ENCODE data around the gene UNC50.

Gene UNC50

DNA sequence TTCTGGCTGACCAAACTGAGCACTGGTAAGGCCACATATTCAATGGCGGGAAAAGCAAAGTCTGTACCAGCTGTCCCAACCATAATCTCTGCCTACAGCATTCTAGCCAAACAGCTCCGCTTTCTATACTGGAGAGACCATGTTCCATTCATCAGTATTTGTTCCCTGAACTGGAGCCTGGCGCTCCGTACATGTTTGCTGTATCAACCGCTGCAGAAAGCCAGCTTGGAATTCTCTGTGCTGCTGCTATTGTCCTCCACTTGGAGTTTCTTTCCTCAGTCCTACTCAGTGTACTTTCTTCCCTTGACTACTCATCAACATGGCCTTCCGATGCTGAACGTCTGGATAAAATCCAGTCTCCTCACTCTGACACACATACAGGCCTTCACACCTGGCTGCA, 2.0 kb upstream of the UNC50 start:
- TF ChIP-seq, protein P1, sequence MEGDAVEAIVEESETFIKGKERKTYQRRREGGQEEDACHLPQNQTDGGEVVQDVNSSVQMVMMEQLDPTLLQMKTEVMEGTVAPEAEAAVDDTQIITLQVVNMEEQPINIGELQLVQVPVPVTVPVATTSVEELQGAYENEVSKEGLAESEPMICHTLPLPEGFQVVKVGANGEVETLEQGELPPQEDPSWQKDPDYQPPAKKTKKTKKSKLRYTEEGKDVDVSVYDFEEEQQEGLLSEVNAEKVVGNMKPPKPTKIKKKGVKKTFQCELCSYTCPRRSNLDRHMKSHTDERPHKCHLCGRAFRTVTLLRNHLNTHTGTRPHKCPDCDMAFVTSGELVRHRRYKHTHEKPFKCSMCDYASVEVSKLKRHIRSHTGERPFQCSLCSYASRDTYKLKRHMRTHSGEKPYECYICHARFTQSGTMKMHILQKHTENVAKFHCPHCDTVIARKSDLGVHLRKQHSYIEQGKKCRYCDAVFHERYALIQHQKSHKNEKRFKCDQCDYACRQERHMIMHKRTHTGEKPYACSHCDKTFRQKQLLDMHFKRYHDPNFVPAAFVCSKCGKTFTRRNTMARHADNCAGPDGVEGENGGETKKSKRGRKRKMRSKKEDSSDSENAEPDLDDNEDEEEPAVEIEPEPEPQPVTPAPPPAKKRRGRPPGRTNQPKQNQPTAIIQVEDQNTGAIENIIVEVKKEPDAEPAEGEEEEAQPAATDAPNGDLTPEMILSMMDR (IDR thresholded peaks at IDR 0.05): no peak
- Histone ChIP-seq H3K36me3 (peaks cover 22 to 30% (median 28%) of the 10 kb centered on the region in 3 donors), H3K27me3 (no peaks in the 10 kb centered on the region), H3K4me1 (peaks cover 0 to 54% (median 41%) of the 10 kb centered on the region in 4 donors), H3K4me3 (peak overlapping the region in 1 of 2 donors; percentile 77), H3K27ac (no peak overlapping the region), H3K9me3 (no peaks in the 10 kb centered on the region)
- intact Hi-C loops (cut with DNase I; ENCODE audit: low total_unique reads): loop anchor here (5.0 kb wide), 1 partner anchor 44 kb away; no protein-coding TSS in a partner anchor
- DNase-seq: no peak

DNA sequence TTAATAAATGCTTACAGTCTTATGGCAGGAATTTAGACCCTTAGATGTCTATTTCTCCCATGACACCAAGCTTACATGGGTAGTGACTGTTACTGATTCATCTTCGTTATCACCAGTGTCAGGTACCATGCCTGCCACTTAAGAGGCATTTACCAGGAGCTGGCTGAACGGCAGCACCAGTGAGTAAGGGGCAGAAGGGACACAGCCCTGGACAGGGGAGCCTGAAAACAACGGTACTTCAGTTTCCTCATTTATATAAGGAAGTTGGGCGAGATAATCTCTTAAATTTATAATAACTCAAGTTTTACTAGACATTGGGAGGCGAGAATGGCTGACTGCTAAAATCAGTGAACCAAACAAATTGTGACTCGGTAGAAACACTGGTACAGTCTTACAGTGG, 1.3 kb upstream of the UNC50 start:
- peaks cover 0 to 56% (median 43%) of the 10 kb centered on the region in 4 donors for H3K4me1 ChIP-seq
- no peaks in the 10 kb centered on the region for H3K27me3 ChIP-seq
- H3K36me3 ChIP-seq: peaks cover 24 to 30% (median 26%) of the 10 kb centered on the region in 3 donors
- intact Hi-C loops (cut with DNase I; ENCODE audit: low total_unique reads): loop anchor here (5.0 kb wide), 1 partner anchor 45 kb away; no protein-coding TSS in a partner anchor
- no peaks in the 10 kb centered on the region for H3K9me3 ChIP-seq
- no peak for DNase-seq
- H3K27ac ChIP-seq: peak overlapping the region; percentile 90 to 98
- TF ChIP-seq, protein P1 (IDR thresholded peaks at IDR 0.05): no peak
- peak overlapping the region; percentile 77 to 92 for H3K4me3 ChIP-seq

DNA sequence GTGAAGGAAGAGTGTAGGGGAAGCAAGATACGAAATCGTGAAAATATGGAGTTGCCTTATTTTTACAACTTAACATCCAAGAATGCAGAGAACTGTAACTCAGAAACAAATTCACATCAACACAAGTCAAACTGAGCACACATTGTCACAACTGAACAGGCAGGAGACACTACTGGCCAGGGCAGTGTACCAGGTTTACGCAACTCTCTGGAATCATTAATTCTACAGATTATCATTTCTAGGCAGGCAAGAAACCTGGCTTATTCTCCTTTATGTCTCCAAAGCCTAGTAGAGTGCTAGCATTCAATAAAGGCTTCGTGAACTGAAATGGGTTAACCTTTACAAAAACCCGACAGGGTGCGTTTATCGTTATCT, 661 bp upstream of the UNC50 start:
- H3K36me3 ChIP-seq: peaks cover 26 to 31% (median 30%) of the 10 kb centered on the region in 3 donors
- H3K27ac ChIP-seq: peak overlapping the region; percentile 90 to 98
- intact Hi-C loops (cut with DNase I; ENCODE audit: low total_unique reads): loop anchor here (5.0 kb wide), 1 partner anchor 45 kb away; no protein-coding TSS in a partner anchor
- H3K9me3 ChIP-seq: no peaks in the 10 kb centered on the region
- H3K4me3 ChIP-seq: peak overlapping the region; percentile 77 to 92
- peaks cover 0 to 56% (median 43%) of the 10 kb centered on the region in 4 donors for H3K4me1 ChIP-seq
- TF ChIP-seq, protein P1 (IDR thresholded peaks at IDR 0.05): no peak
- no peaks in the 10 kb centered on the region for H3K27me3 ChIP-seq
- DNase-seq: no peak

DNA sequence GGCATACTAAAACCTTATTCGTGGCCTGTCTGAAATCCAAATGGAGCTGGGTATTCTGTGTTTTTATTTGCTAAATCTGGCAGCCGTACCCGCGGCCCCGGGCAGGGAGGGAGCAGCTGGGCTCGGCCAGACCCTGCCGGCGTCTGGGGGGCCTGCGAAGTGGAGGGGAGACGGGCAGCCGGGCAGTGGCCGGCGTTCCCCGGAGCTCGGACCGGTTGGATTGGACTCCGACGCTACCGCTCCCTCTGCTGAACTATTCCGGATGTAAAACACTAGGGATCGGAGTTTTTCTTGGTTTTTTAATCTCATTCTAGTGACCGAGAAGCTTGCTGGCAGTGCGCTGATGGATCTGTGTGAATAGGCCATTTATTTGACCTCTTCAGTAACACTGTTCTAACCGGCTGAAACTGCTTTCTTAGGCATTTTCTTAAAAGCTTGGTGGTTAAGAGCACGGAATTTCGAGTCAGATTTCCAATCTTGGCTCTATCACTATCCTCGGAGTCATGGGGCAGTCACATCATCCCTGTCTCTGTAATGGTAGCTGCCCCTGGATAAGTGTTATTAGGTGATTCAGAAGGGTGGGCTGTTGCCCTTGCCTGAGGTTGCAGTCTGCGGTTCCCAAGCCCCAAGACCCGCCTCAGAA, 694 bp downstream of the UNC50 start:
- intact Hi-C loops (cut with DNase I; ENCODE audit: low total_unique reads): loop anchor here (5.0 kb wide), 1 partner anchor 47 kb away; no protein-coding TSS in a partner anchor
- H3K36me3 ChIP-seq: peaks cover 32 to 38% (median 33%) of the 10 kb centered on the region in 3 donors
- H3K27ac ChIP-seq: peak overlapping the region; percentile 90 to 98
- H3K9me3 ChIP-seq: no peaks in the 10 kb centered on the region
- peaks cover 0 to 56% (median 43%) of the 10 kb centered on the region in 4 donors for H3K4me1 ChIP-seq
- no peak for DNase-seq
- H3K27me3 ChIP-seq: no peaks in the 10 kb centered on the region
- TF ChIP-seq, protein P1 (IDR thresholded peaks at IDR 0.05): no peak
- H3K4me3 ChIP-seq: peak overlapping the region; percentile 77 to 92

GRCh38 chr2:98614024-98614739, 5.8 kb downstream of the UNC50 start:
- peaks cover 0 to 28% (median 21%) of the 10 kb centered on the region in 4 donors for H3K4me1 ChIP-seq
- no peak overlapping the region for H3K27ac ChIP-seq
- no peak overlapping the region for H3K4me3 ChIP-seq
- intact Hi-C loops (cut with DNase I; ENCODE audit: low total_unique reads): loop anchor here (5.0 kb wide), 1 partner anchor 113 kb away; no protein-coding TSS in a partner anchor
- H3K9me3 ChIP-seq: no peaks in the 10 kb centered on the region
- no peak for DNase-seq
- TF ChIP-seq, protein P1 (IDR thresholded peaks at IDR 0.05): no peak
- no peaks in the 10 kb centered on the region for H3K27me3 ChIP-seq
- peaks cover 50 to 82% (median 75%) of the 10 kb centered on the region in 3 donors for H3K36me3 ChIP-seq
